GM23338 (cell line): ENCODE measurements around the gene NEU4. TPM values are rescaled to one million over a fixed set of nuclear protein-coding genes. Genes with fewer than 3 reads are reported as not detected.

Experiments
- ATAC-seq: fragments of 200-7000 bp; cut with Tn5 transposase; 3 replicates; pipeline ENCODE4 v1.9.1; 2020
- DNase-seq: peaks from one replicate; pipeline ENCODE4 v3.0.0-alpha.2; 2015; ENCODE audit warnings: low spot score
- H2AFZ ChIP-seq: fragments of 200-600 bp; sonication (generic); 2 replicates; pipeline ENCODE4 v1.8.0; 2016; ENCODE audit warnings: antibody characterized with exemption, mild to moderate bottlenecking, moderate library complexity
- H3F3A ChIP-seq: fragments of 200-600 bp; sonication (generic); replicated peaks from 2 replicates; pipeline ENCODE4 v1.8.0; 2017; ENCODE audit warnings: antibody characterized with exemption, mixed run types, low read depth
- H3K27ac ChIP-seq: fragments of 200-600 bp; sonication (generic); 2 replicates; pipeline ENCODE4 v1.6.1; 2016; ENCODE audit warnings: low read depth
- H3K27me3 ChIP-seq: fragments of 200-600 bp; sonication (generic); 2 replicates; pipeline ENCODE4 v1.8.0; 2016; ENCODE audit warnings: mild to moderate bottlenecking, mixed run types, moderate library complexity; ENCODE audit not compliant: insufficient read depth
- H3K36me3 ChIP-seq: fragments of 200-600 bp; sonication (generic); 2 replicates; pipeline ENCODE4 v1.8.0; 2016; ENCODE audit warnings: mild to moderate bottlenecking; ENCODE audit not compliant: insufficient read depth
- H3K4me1 ChIP-seq: fragments of 200-600 bp; sonication (generic); 2 replicates; pipeline ENCODE4 v1.8.0; 2016; ENCODE audit warnings: mild to moderate bottlenecking, moderate library complexity; ENCODE audit not compliant: insufficient read depth
- H3K4me2 ChIP-seq: fragments of 200-600 bp; sonication (generic); 2 replicates; pipeline ENCODE4 v1.7.1; 2017; ENCODE audit warnings: mixed run types
- H3K4me3 ChIP-seq: fragments of 200-600 bp; sonication (generic); 2 replicates; pipeline ENCODE4 v1.6.1; 2016; ENCODE audit warnings: mixed run types
- H3K79me2 ChIP-seq: fragments of 200-600 bp; sonication (generic); replicated peaks from 2 replicates; pipeline ENCODE4 v1.8.0; 2017; ENCODE audit warnings: mild to moderate bottlenecking; ENCODE audit not compliant: insufficient read depth
- H3K9me2 ChIP-seq: fragments of 200-600 bp; sonication (generic); 2 replicates; pipeline ENCODE4 v1.8.0; 2017; ENCODE audit not compliant: insufficient read depth
- H4K20me1 ChIP-seq: fragments of 200-600 bp; sonication (generic); replicated peaks from 2 replicates; pipeline ENCODE4 v1.8.0; 2017; ENCODE audit warnings: mild to moderate bottlenecking; ENCODE audit not compliant: insufficient read depth
- H3K27ac Mint-ChIP-seq: 2 replicates; pipeline ENCODE4 v1.8.0; 2020; ENCODE audit warnings: inconsistent platforms, mild to moderate bottlenecking, moderate library complexity, mixed read lengths
- H3K27me3 Mint-ChIP-seq: 3 replicates; pipeline ENCODE4 v1.8.0; 2022; ENCODE audit warnings: low read depth, mild to moderate bottlenecking, moderate library complexity, mixed read lengths, inconsistent platforms; ENCODE audit not compliant: insufficient read depth, poor library complexity
- H3K36me3 Mint-ChIP-seq: 3 replicates; pipeline ENCODE4 v1.8.0; 2021; ENCODE audit warnings: low read depth, mild to moderate bottlenecking, inconsistent platforms, moderate library complexity, mixed read lengths
- H3K4me1 Mint-ChIP-seq: 3 replicates; pipeline ENCODE4 v1.8.0; 2020; ENCODE audit warnings: mild to moderate bottlenecking, inconsistent platforms, mixed read lengths
- H3K4me3 Mint-ChIP-seq: 3 replicates; pipeline ENCODE4 v1.8.0; 2021; ENCODE audit warnings: moderate library complexity, mild to moderate bottlenecking, inconsistent platforms, mixed read lengths
- H3K9me3 Mint-ChIP-seq: 3 replicates; pipeline ENCODE4 v1.8.0; 2020; ENCODE audit warnings: moderate library complexity, mild to moderate bottlenecking, inconsistent platforms, mixed read lengths
- CREB1 ChIP-seq: fragments of 250-450 bp; sonication (Bioruptor Pico); IDR thresholded peaks from 2 replicates; pipeline ENCODE4 v1.5.0; 2020; ENCODE audit warnings: low read depth, mild to moderate bottlenecking, moderate library complexity
- CTCF ChIP-seq, 2 experiments: fragments of 200-600 bp in 1 of 2; sonication (generic) in 1 of 2; conservative IDR thresholded peaks; 2 replicates each; pipeline versions ENCODE4 v1.5.1 to v1.6.1; 2016 to 2017; ENCODE audit warnings: antibody characterized with exemption in 2 of 2, low read depth in 2 of 2, mild to moderate bottlenecking in 2 of 2, moderate library complexity in 1 of 2
- EZH2 ChIP-seq: fragments of 200-600 bp; sonication (generic); IDR thresholded peaks from one replicate; pipeline ENCODE4 v1.8.0; 2017; ENCODE audit warnings: antibody characterized with exemption, mild to moderate bottlenecking, low read depth; ENCODE audit not compliant: unreplicated experiment
- EZH2phosphoT487 ChIP-seq: fragments of 200-600 bp; sonication (generic); IDR thresholded peaks from one replicate; pipeline ENCODE4 v1.8.1; 2018; ENCODE audit warnings: antibody characterized with exemption; ENCODE audit not compliant: unreplicated experiment
- JUNB ChIP-seq: IDR thresholded peaks from one replicate; pipeline ENCODE4 v1.6.1; 2016; ENCODE audit warnings: antibody characterized with exemption; ENCODE audit not compliant: unreplicated experiment
- POLR2AphosphoS5 ChIP-seq: IDR thresholded peaks from 2 replicates; pipeline ENCODE4 v1.6.1; 2016; ENCODE audit warnings: antibody characterized with exemption, low read depth
- STAT1 ChIP-seq: IDR thresholded peaks from one replicate; pipeline ENCODE4 v1.6.1; 2016; ENCODE audit warnings: antibody characterized with exemption; ENCODE audit not compliant: unreplicated experiment
- ZNF114 ChIP-seq: fragments of 250-450 bp; sonication (Bioruptor Pico); IDR thresholded peaks from 2 replicates; pipeline ENCODE4 v1.5.0; 2020; ENCODE audit warnings: mild to moderate bottlenecking, moderate library complexity
- ZNF331 ChIP-seq: fragments of 250-450 bp; sonication (Bioruptor Pico); IDR thresholded peaks from 2 replicates; pipeline ENCODE4 v1.5.0; 2020; ENCODE audit warnings: low read depth, mild to moderate bottlenecking, moderate library complexity
- polyA plus RNA-seq: library from polyadenylated mRNA; unstranded; fragments of >200 nt; fragmentation: Nextera tagmentation; extraction: Ambion mirVana; gene quantifications from 2 replicates; pipeline ENCODE4 v1.2.1, GENCODE V29; 2016
- total RNA-seq: library from RNA; depleted of rRNA; stranded (reverse); fragments of >200 nt; shearing (Covaris generic); gene quantifications from 2 replicates; pipeline ENCODE4 v1.2.3, GENCODE V29; 2014
- TF ChIP-seq, protein P1 (sequence below): IDR thresholded peaks from one replicate; pipeline ENCODE4 v1.6.1; 2018; ENCODE audit warnings: antibody characterized with exemption; ENCODE audit not compliant: unreplicated experiment
- TF ChIP-seq, protein P2 (sequence below): IDR thresholded peaks from 2 replicates; pipeline ENCODE4 v1.6.1; 2016; ENCODE audit warnings: antibody characterized with exemption

NEU4 gene
- total and polyA plus RNA-seq, 2 experiments from 2014 or later, result 0.29 to 1.2 TPM

GRCh38 chr2:241771286-241772062, 37.5 kb upstream of the NEU4 start (continued):
- TF ChIP-seq ZNF114 (CRISPR knock-in tag) (no peak), EZH2 (no peak), STAT1 (no peak), EZH2phosphoT487 (no peak), CREB1 (CRISPR knock-in tag) (no peak), ZNF331 (CRISPR knock-in tag) (no peak)
- TF ChIP-seq, protein P1, sequence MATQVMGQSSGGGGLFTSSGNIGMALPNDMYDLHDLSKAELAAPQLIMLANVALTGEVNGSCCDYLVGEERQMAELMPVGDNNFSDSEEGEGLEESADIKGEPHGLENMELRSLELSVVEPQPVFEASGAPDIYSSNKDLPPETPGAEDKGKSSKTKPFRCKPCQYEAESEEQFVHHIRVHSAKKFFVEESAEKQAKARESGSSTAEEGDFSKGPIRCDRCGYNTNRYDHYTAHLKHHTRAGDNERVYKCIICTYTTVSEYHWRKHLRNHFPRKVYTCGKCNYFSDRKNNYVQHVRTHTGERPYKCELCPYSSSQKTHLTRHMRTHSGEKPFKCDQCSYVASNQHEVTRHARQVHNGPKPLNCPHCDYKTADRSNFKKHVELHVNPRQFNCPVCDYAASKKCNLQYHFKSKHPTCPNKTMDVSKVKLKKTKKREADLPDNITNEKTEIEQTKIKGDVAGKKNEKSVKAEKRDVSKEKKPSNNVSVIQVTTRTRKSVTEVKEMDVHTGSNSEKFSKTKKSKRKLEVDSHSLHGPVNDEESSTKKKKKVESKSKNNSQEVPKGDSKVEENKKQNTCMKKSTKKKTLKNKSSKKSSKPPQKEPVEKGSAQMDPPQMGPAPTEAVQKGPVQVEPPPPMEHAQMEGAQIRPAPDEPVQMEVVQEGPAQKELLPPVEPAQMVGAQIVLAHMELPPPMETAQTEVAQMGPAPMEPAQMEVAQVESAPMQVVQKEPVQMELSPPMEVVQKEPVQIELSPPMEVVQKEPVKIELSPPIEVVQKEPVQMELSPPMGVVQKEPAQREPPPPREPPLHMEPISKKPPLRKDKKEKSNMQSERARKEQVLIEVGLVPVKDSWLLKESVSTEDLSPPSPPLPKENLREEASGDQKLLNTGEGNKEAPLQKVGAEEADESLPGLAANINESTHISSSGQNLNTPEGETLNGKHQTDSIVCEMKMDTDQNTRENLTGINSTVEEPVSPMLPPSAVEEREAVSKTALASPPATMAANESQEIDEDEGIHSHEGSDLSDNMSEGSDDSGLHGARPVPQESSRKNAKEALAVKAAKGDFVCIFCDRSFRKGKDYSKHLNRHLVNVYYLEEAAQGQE, result no peak
- TF ChIP-seq, protein P2, sequence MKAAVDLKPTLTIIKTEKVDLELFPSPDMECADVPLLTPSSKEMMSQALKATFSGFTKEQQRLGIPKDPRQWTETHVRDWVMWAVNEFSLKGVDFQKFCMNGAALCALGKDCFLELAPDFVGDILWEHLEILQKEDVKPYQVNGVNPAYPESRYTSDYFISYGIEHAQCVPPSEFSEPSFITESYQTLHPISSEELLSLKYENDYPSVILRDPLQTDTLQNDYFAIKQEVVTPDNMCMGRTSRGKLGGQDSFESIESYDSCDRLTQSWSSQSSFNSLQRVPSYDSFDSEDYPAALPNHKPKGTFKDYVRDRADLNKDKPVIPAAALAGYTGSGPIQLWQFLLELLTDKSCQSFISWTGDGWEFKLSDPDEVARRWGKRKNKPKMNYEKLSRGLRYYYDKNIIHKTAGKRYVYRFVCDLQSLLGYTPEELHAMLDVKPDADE, result no peak

DNA sequence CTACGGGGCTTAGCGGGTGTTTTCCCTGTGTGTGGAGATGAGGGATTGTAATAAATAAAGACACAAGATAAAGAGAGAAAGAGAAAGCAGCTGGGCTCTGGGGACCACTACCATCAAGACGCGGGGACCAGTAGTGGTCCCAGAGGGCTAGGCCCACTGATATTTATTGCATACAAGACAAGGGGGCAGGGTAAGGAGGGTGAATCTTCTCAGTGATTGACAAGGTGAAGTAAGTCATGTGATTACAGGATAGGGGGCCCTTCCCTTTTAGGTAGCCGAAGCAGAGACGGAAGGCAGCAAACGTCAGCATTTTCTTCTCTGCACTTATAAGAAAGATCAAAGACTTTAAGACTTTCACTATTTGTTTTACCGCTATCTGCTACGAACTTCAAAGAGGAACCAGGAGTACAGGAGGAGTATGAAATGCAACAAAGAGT, 36.9 kb upstream of the NEU4 start:
- Mint-ChIP-seq H3K27ac (peak overlapping the region; percentile 42), H3K9me3 (no peaks in the 10 kb centered on the region; the same call in 2 of the 3 replicates), H3K27me3 (peaks cover 6% of the 10 kb centered on the region), H3K4me1 (peaks cover 14% of the 10 kb centered on the region), H3K36me3 (no peaks in the 10 kb centered on the region), H3K4me3 (no peak overlapping the region)
- H3K79me2 ChIP-seq, result no peaks in the 10 kb centered on the region
- no peaks in the 10 kb centered on the region for H3K4me1 ChIP-seq
- H2AFZ ChIP-seq, result no peak overlapping the region
- H3F3A ChIP-seq, result no peaks in the 10 kb centered on the region
- DNase-seq (no peak), ATAC-seq (no peak)
- H3K36me3 ChIP-seq, result no peaks in the 10 kb centered on the region
- H3K27me3 ChIP-seq, result no peaks in the 10 kb centered on the region
- H4K20me1 ChIP-seq, result no peaks in the 10 kb centered on the region
- H3K9me2 ChIP-seq, result no peaks in the 10 kb centered on the region
- no peak overlapping the region for H3K4me2 ChIP-seq
- H3K4me3 ChIP-seq, result no peak overlapping the region
- no peak overlapping the region for H3K27ac ChIP-seq
- TF ChIP-seq CTCF (conservative IDR thresholded peaks at IDR 0.05; ENCODE audit: low read depth in 2 of 2) (no peak), POLR2AphosphoS5 (no peak), EZH2phosphoT487 (no peak), JUNB (no peak), CREB1 (CRISPR knock-in tag) (no peak)
- TF ChIP-seq, protein P2, result no peak
- TF ChIP-seq, protein P1, result no peak
